Skeletal muscle cell (primary cell): ENCODE data around the gene PHETA2.
A peak's percentile ranks its signal among the peaks of the same experiment; 100 is the strongest.

ENCODE experiments used
- DNase-seq: peaks from one replicate; pipeline ENCODE4 v3.0.0-alpha.2; 2010; ENCODE audit warnings: low read depth
- H3K4me3 ChIP-seq: 2 replicates; pipeline ENCODE4 v1.5.1; 2011; ENCODE audit warnings: low read depth, mild to moderate bottlenecking, control low read depth, low read length, moderate library complexity

The PHETA2 gene, protein sequence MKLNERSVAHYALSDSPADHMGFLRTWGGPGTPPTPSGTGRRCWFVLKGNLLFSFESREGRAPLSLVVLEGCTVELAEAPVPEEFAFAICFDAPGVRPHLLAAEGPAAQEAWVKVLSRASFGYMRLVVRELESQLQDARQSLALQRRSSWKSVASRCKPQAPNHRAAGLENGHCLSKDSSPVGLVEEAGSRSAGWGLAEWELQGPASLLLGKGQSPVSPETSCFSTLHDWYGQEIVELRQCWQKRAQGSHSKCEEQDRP

DNA sequence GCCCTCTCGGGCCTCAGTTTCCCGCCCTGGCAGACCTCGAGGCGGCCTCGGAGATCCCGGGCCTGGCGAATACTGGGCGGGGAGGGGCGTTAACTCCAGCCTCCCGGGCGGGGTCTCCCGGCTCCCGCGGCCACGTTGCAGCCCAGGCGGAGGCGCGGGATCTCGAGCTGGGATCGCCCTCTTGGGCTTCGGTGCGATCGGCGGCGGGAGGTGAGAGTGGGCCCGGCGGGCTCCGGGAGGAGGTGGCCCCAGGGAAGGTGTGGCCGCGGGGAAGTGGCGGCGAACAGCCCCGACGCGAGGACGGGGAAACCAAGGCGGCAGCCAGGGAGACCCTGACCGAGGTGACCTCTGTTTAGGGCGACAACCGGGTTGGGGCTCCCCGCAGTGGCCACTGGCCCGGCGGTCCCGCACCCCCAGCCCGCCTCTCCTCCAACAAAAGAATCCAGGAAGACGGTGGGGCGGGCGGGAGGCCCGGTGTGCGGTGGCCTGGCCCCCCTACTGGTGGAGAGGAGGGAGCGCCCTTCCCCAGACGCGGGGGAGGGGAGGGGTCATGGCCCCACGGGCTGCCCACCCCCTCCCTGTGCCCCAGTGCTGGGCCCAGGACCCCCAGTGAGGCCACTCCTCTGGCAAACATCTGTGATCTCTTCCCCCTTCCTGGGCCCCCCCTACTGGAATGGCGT is at the start of gene PHETA2:
TSS of gene PHETA2 (plus strand) at position 117 of the 680 bp plus-strand sequence. CDS start 3,046 bp downstream, outside the sequence.
- DNase-seq, result no peak
- peak within 1 kb of the TSS; percentile 62 for H3K4me3 ChIP-seq

DNA sequence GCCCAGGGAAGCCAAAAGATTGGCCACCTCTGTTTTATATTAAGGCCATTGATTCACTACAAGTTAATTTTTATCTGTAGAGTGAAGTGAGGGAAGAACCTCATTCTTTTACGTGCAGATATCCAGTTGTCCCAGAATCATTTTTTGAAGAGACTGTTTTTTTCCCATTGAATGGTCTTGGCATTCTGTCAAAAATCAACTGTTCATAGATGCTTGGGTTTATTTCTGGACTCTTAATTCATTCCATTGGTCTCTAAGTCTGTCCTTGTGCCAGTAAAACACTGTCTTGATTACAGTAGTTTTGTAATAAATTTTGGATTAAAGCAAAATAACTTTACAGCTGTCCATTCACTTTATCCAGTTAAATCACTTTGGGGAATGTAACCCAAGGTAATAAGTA is 48.6 kb upstream of the PHETA2 start:
- no peak for DNase-seq
- no peak overlapping the region for H3K4me3 ChIP-seq

DNA sequence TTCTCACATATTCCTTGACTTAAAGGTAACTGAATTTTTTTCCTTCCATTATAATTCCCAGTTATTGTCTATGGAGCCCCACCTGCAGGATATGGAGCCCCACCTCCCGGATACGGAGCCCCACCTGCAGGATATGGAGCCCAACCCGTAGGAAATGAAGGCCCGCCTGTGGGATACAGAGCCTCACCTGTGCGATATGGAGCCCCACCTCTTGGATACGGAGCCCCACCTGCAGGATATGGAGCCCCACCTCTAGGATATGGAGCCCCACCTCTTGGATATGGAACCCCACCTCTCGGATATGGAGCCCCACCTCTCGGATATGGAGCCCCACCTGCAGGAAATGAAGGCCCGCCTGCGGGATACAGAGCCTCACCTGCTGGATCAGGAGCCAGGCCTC is 47.3 kb upstream of the PHETA2 start:
- no peak overlapping the region for H3K4me3 ChIP-seq
- DNase-seq, result no peak

DNA sequence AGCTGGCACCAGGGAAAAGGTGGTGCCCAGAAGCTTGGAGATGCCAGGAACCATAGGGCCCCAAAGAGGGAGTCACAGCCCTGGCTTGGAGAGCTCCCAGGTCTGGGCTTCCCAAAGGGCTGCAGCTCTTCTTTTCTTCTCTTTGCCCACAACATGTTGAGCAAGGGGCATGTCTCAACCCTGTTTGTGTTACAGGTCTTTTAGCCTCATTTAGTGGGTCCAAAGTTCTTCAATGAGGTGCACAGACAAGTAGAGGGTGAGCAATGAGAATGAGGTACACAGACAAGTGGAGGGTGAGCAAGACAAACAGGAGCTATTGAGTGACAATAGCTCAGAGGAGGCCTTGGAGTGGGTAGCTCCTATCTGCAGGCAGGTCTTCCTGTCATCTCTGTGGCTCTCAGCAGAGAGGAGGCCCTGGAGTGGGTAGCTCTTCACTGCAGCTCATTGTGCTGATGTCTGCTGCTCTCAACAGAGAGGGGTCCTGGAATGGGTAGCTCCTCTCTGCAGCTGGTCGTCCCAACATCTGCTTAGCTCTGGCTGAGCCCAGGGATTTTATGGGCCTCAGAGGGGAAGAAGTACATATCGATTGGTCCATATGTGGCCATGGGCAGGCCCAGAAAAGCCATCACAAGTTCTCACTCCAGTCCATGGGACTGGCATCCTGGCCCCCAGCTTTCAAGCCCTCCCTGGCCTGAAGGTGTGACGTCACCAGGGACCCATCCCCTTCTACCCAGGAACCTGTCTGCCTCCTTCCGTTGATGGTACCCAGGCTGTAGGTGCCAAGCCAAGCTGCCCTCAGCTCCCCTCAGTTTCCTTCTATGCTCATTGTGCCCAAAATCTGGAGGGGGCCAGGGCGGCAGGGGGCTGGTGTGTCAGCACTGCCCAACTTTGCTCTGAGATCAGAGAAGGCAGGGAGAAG is 40.5 kb upstream of the PHETA2 start:
- DNase-seq, result no peak

DNA sequence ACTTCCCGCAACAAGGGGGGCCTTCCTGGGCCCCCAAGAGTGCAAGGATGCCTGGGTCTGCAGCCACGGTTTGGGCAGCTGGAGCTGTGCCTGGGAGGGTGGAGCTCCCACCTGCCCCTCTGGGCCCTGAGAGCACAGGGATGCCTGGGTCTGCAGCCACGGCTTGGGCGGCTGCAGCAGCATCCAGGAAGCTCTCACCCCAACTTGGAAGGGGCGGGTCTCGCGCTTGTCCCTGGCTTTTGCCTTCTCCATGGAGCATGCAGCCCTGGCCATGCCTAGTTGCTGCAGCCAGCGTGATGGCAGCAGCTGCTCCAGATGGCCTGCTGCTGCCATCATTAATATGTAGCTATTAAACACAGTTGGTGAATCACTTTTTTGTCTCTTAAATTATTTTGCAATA is 38.8 kb upstream of the PHETA2 start:
- no peak overlapping the region for H3K4me3 ChIP-seq
- no peak for DNase-seq

More for the DNA sequence above, 40.5 kb upstream of the PHETA2 start:
- H3K4me3 ChIP-seq, result no peak overlapping the region

DNA sequence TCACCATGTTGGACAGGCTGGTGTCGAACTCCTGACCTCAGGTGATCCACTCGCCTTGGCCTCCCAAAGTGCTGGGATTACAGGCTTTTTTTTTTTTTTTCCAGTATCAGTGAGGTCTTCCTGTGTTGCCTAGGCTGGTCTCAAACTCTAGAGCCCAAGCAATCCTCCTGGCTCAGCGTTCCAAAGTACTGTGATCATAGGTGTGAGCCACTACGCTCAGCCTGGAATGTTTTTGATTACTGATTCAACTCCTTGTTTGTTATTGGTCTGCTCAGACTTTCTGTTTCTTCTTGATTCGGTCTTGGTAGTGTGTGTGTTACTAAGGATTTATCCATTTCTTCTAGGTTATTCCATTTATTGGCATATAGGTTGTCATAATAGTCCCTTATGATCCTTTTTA is 34.8 kb upstream of the PHETA2 start:
- DNase-seq, result no peak

DNA sequence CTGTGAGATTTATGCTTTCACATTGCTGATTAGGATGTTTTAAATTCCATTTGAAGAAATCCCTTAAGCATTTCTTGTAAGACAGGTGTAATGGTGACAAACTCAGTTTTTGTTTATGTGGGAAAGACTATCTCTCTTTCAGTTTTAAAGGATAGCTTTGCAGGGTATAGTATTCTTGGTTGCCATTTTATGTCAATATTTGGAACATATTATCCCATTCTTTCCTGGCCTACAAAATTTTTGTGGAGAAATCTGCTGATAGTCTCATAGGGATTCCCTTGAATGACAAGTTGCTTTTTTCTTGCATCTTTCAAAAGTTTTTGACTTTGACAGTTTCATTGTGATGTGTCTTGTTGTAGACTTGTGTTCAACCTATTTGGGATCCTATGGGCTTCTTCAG is 32.3 kb upstream of the PHETA2 start:
- no peak overlapping the region for H3K4me3 ChIP-seq
- DNase-seq, result no peak

More for the DNA sequence above, 34.8 kb upstream of the PHETA2 start:
- H3K4me3 ChIP-seq, result no peak overlapping the region

DNA sequence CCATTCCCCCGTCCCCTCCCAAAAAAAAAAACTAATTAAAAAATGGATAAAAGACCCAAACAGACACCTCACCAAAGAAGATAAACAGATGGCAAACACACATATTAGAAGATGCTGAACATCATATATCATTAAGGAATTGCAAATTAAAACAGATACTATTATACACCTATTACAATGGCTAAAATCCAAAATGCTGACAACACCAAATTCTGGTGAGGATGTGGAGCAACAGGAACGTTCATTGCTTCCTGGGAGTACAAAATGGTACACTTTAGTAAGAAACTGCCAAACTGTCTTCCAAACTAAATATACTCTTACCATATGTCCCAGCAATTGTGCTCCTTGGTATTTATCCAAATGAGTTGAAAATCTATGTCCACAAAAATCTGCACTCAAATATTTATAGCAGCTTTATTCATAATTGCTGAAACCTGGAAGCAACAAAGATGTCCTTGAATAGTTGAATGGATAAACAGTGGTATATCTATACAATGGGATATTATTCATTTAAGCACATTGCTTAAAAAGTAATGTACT is 23.3 kb upstream of the PHETA2 start:
- no peak for DNase-seq
- H3K4me3 ChIP-seq, result no peak overlapping the region

DNA sequence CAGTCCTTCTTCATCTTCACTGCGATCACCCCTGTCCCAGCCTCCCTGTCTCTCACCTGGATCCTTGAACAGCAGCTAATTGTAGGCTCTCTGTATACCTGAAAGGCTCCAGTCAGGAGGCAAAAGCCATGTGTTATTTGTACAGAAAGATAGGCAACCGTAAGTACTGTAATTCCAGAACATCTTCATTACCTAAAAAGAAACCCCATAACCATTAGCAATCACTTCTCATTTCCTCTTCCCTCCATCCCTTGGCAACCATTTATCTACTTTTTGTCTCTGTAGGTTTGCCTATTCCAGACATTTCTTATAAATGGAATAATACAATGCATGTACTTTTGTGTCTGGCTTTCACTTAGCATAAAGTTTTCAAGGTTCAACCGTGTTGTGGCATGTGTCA is 21.3 kb upstream of the PHETA2 start:
- H3K4me3 ChIP-seq, result no peak overlapping the region
- DNase-seq, result no peak

DNA sequence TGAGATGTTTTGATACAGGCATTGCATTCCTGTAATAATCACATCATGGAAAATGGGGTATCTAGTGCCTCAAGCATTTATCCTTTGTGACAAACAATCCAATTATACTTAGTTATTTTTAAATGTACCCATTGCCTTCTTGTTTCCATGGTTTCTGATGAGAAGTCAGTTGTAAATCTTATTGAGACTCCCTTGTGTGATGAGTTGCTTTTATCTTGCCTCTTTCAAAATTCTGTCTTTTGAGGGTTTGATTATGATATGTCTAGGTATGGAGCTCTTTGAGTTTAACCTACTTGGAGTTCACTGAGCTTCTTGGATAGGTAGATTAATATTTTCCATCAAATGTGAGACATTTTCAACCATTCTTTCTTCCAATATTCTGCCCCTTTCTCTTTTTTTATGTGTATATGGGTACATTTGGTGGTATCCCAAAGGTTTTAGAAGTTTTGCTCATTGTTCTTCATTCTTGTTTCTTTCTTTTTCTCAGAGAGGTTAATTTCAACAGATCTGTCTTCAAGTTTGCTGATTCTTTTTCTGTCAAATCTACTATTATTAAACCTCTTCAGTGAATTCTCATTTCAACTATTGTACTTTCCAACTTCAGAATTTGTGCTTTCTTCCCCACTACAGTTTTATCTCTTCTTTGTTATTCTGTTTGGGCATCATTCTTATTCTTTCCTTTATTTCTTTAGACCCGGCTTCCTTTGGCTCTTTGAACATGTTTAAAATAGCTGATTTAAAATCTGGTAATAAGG is 17.1 kb upstream of the PHETA2 start:
- DNase-seq, result no peak
- no peak overlapping the region for H3K4me3 ChIP-seq

DNA sequence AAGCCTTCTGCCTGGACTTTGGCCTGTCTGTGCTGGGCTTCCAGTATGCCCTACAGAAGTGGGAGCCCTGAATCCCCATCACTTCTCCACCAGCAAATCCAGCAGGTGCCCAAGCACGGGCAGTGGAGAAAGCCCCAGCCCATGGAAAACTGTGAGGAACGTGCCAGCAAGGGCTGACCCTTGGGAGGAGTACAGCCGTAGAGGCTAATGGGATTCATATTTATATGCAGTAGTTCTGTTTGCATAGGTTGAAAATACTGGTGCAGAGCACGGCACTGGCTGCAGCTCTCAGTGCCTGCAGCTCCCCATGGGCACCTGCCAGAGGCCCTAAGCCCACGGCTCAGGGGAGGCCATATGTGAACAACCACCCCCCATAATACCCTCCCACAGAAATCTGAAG is 13.6 kb upstream of the PHETA2 start:
- no peak overlapping the region for H3K4me3 ChIP-seq
- no peak for DNase-seq

DNA sequence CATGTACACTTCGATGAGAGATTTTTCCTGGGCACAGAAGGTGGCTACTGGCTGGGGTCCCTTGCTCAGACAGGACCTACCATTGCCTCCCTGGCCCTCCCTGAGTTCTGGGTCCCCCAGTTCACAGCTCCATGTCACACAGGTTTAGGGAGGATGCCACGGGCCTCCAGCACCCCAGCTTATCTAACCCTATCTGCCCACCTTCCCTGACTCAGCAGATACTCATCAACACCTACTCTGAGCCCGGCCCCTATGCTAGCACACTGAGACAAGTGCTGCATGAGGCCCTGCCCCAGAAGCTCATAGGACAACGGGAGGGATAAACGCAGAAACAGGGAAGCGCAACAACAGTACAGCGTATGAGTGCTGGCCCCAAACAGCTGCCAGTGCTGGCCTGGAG is 13.0 kb upstream of the PHETA2 start:
- H3K4me3 ChIP-seq, result no peak overlapping the region
- DNase-seq, result no peak

DNA sequence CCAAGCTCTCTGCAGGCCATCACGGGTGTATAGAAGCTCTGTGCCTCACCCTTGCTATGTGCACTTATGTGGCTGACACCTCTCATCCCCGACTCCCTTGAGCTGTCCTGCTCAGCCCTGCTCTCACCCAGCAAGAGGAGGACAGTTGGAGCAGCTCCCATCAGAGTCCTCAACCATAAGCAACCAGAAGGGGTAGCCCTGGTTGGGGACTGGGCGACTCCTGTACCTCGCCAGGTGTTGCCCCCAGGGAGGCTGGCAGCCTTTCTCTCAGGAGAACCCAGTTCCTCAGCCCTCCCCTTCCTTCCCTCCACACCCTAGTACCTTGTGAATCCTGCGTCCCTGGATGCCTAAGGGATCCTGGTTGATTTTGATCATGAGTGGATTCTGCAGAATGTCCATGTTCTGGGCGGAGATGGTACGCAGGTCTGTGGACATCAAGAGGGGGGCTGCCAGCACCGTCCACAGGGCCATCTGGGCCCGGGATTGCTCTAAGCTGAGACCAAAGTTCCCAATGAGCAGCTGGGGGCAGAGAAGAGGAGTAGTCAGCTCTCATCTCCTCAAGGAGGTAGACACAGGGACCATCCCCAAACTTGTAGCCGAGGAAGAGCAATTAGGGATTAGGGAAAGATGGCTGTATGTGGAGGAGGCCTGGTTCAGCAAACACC is 11.4 kb upstream of the PHETA2 start:
- no peak for DNase-seq
- H3K4me3 ChIP-seq, result no peak overlapping the region

DNA sequence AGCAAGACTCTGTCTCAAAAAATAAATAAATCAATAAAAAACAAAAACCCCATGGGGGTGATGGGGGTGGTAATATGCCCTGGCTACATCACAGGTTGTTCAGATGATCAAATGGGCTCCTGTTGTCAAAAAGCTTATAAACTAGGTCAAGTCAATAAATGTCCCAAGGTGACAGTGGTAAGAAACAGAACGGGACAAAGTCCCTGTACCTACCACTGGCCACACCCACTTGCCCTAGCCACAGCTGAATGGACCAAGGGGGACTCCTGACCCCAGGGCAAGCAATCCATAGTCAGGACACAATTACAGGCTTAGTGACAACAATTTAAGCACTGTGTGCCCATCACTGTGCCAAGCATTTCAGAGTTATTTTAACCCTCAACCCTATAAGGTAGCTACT is 9.4 kb upstream of the PHETA2 start:
- H3K4me3 ChIP-seq, result no peak overlapping the region
- no peak for DNase-seq

DNA sequence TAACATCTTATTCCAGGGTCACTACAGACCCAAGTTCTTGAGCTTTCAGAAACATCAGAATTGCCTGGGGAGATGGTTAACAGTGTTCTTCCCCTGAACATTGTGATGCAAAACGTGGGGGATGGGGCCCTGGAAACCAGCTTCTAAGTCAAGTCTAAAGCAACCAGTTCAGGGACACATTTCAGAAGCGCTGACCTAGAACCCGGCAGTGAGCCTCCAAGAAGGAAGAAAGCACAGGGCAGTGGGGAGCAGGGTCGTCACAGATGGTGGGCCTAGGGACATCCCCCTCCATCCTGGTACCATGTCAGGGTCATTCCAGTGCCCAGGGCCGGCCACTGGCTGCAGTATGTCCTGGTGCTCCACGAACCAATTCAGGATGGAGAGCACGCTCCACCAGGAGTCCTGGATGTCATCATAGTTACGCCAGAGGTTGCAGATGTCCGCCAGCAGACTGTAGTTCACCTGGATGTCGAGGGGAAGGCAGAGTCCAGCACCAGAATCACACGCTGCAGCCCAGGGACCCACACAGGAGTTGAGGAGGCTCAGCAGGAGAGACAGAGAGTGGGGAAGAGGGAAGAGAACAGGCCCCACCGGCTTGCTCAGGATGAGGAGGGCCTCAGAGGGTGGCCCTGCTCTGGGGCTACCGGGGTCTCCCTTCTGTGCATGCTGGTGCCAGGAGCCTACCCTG is 8.5 kb upstream of the PHETA2 start:
- no peak overlapping the region for H3K4me3 ChIP-seq
- no peak for DNase-seq

DNA sequence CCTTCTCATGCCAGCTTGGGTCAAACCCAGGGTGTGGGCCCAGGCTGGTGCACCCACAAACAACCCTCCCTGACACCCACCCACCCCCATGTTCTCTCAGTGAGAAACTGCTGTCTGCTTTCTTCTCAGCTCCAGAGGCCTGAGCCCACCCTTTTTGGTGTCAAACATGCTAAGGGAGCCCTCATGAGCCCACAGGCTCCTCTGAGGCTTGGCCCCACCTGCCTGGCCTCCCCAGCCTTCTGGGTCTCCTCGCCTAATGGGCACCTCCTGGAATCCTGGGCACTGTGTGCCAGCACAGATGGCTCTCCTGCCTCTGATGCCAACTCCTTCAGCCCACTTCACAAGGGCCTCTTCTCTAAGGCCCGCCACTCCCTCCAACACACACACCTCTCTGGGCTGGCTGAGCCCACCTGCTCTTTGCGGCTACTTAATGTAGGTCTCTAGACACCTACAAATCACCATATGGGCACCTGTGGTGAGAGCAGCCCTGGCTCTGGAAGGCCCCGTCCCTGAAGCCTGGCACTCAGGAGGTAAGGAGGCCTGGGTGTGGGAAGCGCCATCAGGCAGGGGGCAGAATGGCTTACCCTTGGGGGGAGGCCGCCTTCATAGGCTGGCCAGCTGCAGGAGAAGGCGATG is 7.8 kb upstream of the PHETA2 start:
- H3K4me3 ChIP-seq, result no peak overlapping the region
- no peak for DNase-seq

DNA sequence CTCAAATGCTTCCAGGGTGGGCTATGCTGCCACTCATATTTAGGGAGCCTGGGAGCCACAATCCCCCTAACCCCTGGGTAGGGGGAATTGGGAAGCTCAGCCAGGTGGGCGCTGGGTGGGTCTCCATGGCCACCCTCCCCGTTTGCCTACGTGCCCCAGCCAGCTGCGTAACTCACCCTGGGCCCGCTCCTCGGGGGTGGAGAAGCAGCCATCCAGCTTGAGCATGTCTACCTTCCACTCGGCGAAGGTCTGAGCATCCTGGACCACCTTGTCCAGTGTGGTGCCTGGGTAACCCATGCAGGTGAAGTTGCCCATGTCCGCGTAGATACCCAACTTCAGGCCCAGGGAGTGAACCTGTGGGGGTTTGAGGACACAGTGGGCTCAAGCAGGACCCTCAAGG is 7.1 kb upstream of the PHETA2 start:
- H3K4me3 ChIP-seq, result no peak overlapping the region
- DNase-seq, result no peak
